OCI-LY1 (cell line): ENCODE measurements around the gene PLEKHA8.

Source experiments
- EZH2 ChIP-seq: fragments of 200-600 bp; sonication (generic), shearing (Covaris generic); IDR thresholded peaks from 2 replicates; pipeline ENCODE4 v1.8.0; 2017; ENCODE audit warnings: borderline replicate concordance, mixed run types, mild to moderate bottlenecking, antibody characterized with exemption, low read length, moderate library complexity, mixed read lengths
- TF ChIP-seq, protein P1 (sequence below): fragments of 200-600 bp; sonication (generic), shearing (Covaris generic); IDR thresholded peaks from 2 replicates; pipeline ENCODE4 v1.5.1; 2017; ENCODE audit warnings: mild to moderate bottlenecking, antibody characterized with exemption, low read length, moderate library complexity, mixed read lengths

DNA sequence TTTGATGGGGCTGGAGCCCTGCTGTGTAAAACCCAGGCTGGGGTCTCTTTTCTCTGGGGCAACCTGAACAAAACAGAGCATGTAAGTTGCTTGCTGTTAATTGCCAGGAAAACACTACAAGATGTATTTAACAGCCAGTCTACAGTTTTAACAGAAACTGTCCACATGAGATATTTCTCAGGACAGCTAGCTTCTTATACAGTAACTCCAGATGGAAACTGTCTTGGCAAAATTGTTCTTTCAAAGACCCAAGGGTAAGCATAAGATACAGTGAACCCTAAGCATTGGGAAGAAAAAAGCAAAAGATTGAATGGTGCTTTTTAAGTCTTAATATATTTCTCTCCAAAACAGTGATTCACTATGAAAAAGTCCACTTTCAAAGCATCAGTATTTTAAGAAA is 9.8 kb upstream of the PLEKHA8 start:
- TF ChIP-seq EZH2, result no peak
- TF ChIP-seq, protein P1, sequence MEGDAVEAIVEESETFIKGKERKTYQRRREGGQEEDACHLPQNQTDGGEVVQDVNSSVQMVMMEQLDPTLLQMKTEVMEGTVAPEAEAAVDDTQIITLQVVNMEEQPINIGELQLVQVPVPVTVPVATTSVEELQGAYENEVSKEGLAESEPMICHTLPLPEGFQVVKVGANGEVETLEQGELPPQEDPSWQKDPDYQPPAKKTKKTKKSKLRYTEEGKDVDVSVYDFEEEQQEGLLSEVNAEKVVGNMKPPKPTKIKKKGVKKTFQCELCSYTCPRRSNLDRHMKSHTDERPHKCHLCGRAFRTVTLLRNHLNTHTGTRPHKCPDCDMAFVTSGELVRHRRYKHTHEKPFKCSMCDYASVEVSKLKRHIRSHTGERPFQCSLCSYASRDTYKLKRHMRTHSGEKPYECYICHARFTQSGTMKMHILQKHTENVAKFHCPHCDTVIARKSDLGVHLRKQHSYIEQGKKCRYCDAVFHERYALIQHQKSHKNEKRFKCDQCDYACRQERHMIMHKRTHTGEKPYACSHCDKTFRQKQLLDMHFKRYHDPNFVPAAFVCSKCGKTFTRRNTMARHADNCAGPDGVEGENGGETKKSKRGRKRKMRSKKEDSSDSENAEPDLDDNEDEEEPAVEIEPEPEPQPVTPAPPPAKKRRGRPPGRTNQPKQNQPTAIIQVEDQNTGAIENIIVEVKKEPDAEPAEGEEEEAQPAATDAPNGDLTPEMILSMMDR, result no peak
